B cell (primary cell): ENCODE results near the gene CXorf65. TPM values are rescaled to one million over a fixed set of nuclear protein-coding genes. Genes with fewer than 3 reads are reported as not detected.

Source experiments
- ATAC-seq: fragments of 200-7000 bp; cut with Tn5 transposase; one replicate; pipeline ENCODE4 v1.10.0; 2021; ENCODE audit warnings: low read depth, mild to moderate bottlenecking, moderate number of reproducible peaks, moderate library complexity
- CTCF ChIA-PET: fragments of 350-600 bp; sonication (Branson Sonifier 250); formaldehyde crosslinking; loops from one replicate; lab custom pipeline; 2021; ENCODE audit warnings: antibody characterized with exemption, inconsistent platforms; lab: Charles Lee
- POLR2A ChIA-PET: fragments of 350-600 bp; sonication (Branson Sonifier 250); formaldehyde crosslinking; loops from one replicate; lab custom pipeline; 2021; ENCODE audit warnings: antibody characterized with exemption; lab: Charles Lee
- DNase-seq: peaks from one replicate; pipeline ENCODE4 v3.0.0; 2013
- H2AFZ ChIP-seq: 2 replicates; pipeline ENCODE4 v1.6.1; 2012; ENCODE audit warnings: mild to moderate bottlenecking, low read depth, low read length; ENCODE audit not compliant: insufficient read depth, poor library complexity, severe bottlenecking
- H3K27ac ChIP-seq, 2 donors: 1 replicate in 1 of 2; 2 replicates in 1 of 2; pipeline ENCODE4 v1.5.1; 2012 to 2013; ENCODE audit warnings: low read length in 2 of 2, mild to moderate bottlenecking in 2 of 2, moderate library complexity in 1 of 2
- H3K27me3 ChIP-seq, 4 experiments: fragments of 200-600 bp in 1 of 4; sonication (generic) in 1 of 4; replicated peaks in 1 of 4; 1 replicate in 2 of 4; 2 replicates in 2 of 4; pipeline versions ENCODE4 v1.6.1 to v1.7.0; 2013 to 2016; ENCODE audit warnings: low read length in 3 of 4, mild to moderate bottlenecking in 2 of 4, mixed read lengths in 1 of 4, moderate library complexity in 1 of 4; ENCODE audit not compliant: insufficient read depth in 4 of 4, control insufficient read depth in 3 of 4; ENCODE audit errors: control extremely low read depth in 1 of 4
- H3K36me3 ChIP-seq, 2 experiments: replicated peaks in 1 of 2; 1 replicate in 1 of 2; 2 replicates in 1 of 2; pipeline versions ENCODE4 v1.6.1 to v1.7.1; 2013; ENCODE audit warnings: low read length in 1 of 2; ENCODE audit not compliant: insufficient read depth in 2 of 2, control insufficient read depth in 1 of 2; ENCODE audit errors: control extremely low read depth in 1 of 2, extremely low read depth in 1 of 2
- H3K4me1 ChIP-seq, 2 donors: fragments of 200-600 bp in 1 of 2; sonication (generic) in 1 of 2; 1 replicate in 1 of 2; 2 replicates in 1 of 2; pipeline versions ENCODE4 v1.5.1 to v1.6.1; 2013 to 2017; ENCODE audit warnings: low read length in 2 of 2; ENCODE audit not compliant: control insufficient read depth in 2 of 2, insufficient read depth in 2 of 2
- H3K4me2 ChIP-seq: replicated peaks from 2 replicates; pipeline ENCODE3; 2012; ENCODE audit warnings: mild to moderate bottlenecking, low read depth, low read length; ENCODE audit not compliant: poor library complexity, severe bottlenecking
- H3K4me3 ChIP-seq, 5 experiments: fragments of 200-600 bp in 1 of 5; sonication (generic) in 1 of 5; 1 replicate in 3 of 5; 2 replicates in 2 of 5; pipeline versions ENCODE4 v1.5.1 to v1.7.0; 2011 to 2016; ENCODE audit warnings: low read length in 4 of 5, mild to moderate bottlenecking in 4 of 5, low read depth in 2 of 5, control low read depth in 1 of 5, moderate library complexity in 1 of 5; ENCODE audit not compliant: insufficient read depth in 1 of 5; ENCODE audit errors: control extremely low read depth in 1 of 5, extremely low read depth in 1 of 5
- H3K79me2 ChIP-seq: fragments of 200-600 bp; sonication (generic); one replicate; pipeline ENCODE4 v1.6.0; 2016; ENCODE audit warnings: low read length; ENCODE audit not compliant: control insufficient read depth, insufficient read depth
- H3K9ac ChIP-seq: fragments of 200-600 bp; sonication (generic); 2 replicates; pipeline ENCODE4 v1.6.1; 2017; ENCODE audit warnings: mild to moderate bottlenecking, low read length, moderate library complexity
- H3K9me3 ChIP-seq, 3 donors: one replicate each; pipeline versions ENCODE4 v1.6.1 to v1.7.1; 2013; ENCODE audit warnings: low read length in 2 of 3; ENCODE audit not compliant: control insufficient read depth in 2 of 3, insufficient read depth in 1 of 3; ENCODE audit errors: control extremely low read depth in 1 of 3
- H4K20me1 ChIP-seq: 2 replicates; pipeline ENCODE4 v1.6.0; 2012; ENCODE audit warnings: mild to moderate bottlenecking, low read length; ENCODE audit not compliant: insufficient read depth, control insufficient read depth, poor library complexity, severe bottlenecking
- H3K27ac Mint-ChIP-seq: one replicate; pipeline ENCODE4 v1.8.0; 2021; ENCODE audit warnings: mixed read lengths
- H3K27me3 Mint-ChIP-seq: one replicate; pipeline ENCODE4 v1.8.0; 2021; ENCODE audit warnings: mixed read lengths
- H3K4me1 Mint-ChIP-seq: one replicate; pipeline ENCODE4 v1.8.0; 2021; ENCODE audit warnings: mixed read lengths
- H3K4me3 Mint-ChIP-seq: one replicate; pipeline ENCODE4 v1.8.0; 2021; ENCODE audit warnings: mixed read lengths
- H3K9me3 Mint-ChIP-seq: one replicate; pipeline ENCODE4 v1.8.0; 2022; ENCODE audit warnings: mixed read lengths; ENCODE audit not compliant: insufficient read depth
- CTCF ChIP-seq: fragments of 200-600 bp; IDR thresholded peaks from one replicate; pipeline ENCODE4 v1.8.0; 2022; ENCODE audit warnings: antibody characterized with exemption, mild to moderate bottlenecking
- EZH2 ChIP-seq: IDR thresholded peaks from 2 replicates; pipeline ENCODE4 v1.6.1; 2012; ENCODE audit warnings: borderline replicate concordance, low read depth, mild to moderate bottlenecking, moderate library complexity, low read length; ENCODE audit not compliant: insufficient read depth, poor library complexity, severe bottlenecking
- WGBS: methylation state at CpG from one replicate; pipeline ENCODE4 v1.1.5; 2013; ENCODE audit warnings: missing lambda C conversion rate; ENCODE audit not compliant: insufficient coverage; 5-methylcytosine and 5-hydroxymethylcytosine counted together
- intact Hi-C: fragments of 100-400 bp; cut with micrococcal nuclease; formaldehyde crosslinking; loops from one replicate; pipeline ENCODE4 v1.10.0; 2022
- polyA minus RNA-seq: library from RNA; depleted of rRNA, polyadenylated mRNA; stranded (reverse); fragments of >200 nt; gene quantifications from 2 replicates; pipeline ENCODE4 v1.2.3, GENCODE V29; 2012
- polyA plus RNA-seq: library from polyadenylated mRNA; depleted of rRNA; stranded (reverse); fragments of >200 nt; gene quantifications from 2 replicates; pipeline ENCODE4 v1.2.3, GENCODE V29; 2012
- total RNA-seq, 2 donors: library from RNA; stranded (reverse); fragments of 120-200 nt in 1 of 2; gene quantifications; 1 replicate in 1 of 2; 2 replicates in 1 of 2; pipeline versions ENCODE4 v1.2.3 to v1.2.4, GENCODE V29; 2013 to 2022

CXorf65 gene
- total RNA-seq: 25.6 and 30.2 TPM in 2 replicates
- 8.1 TPM for total RNA-seq (2013)
- 24.8 and 49.6 TPM in 2 replicates for polyA plus RNA-seq
- 10.3 and 15.7 TPM in 2 replicates for polyA minus RNA-seq

GRCh38 chrX:71106427-71106826, at the start of gene CXorf65:
Gene CXorf65, minus strand, starts transcription at chrX:71106740. Its CDS starts 184 bp downstream, at chrX:71106556.
- Histone ChIP-seq H4K20me1 (no peaks in the 10 kb centered on the region), H3K36me3 (peaks cover 0 to 33% of the 10 kb centered on the region in 2 experiments), H3K4me3 (no peak within 1 kb of the TSS), H3K4me1 (peaks cover 68 to 79% of the 10 kb centered on the region in 2 donors), H3K27ac (peak within 1 kb of the TSS; percentile 18 to 98), H3K9ac (no peak within 1 kb of the TSS), H3K9me3 (no peaks in the 10 kb centered on the region), H2AFZ (no peak within 1 kb of the TSS), H3K79me2 (peaks cover 31% of the 10 kb centered on the region), H3K27me3 (no peaks in the 10 kb centered on the region), H3K4me2 (peak within 1 kb of the TSS; percentile 85)
- H3K9me3 Mint-ChIP-seq: no peaks in the 10 kb centered on the region
- H3K27me3 Mint-ChIP-seq: no peaks in the 10 kb centered on the region
- peak within 1 kb of the TSS; percentile 66 for H3K4me3 Mint-ChIP-seq
- ATAC-seq: no peak
- intact Hi-C loops: no loop called here
- ChIA-PET POLR2A (interaction anchor here (0.7 to 1.7 kb wide), 2 partner anchors 12 to 318 kb away, joined by 5 to 7 read pairs; partner anchors contain the start of gene MED12), CTCF (no interaction called here)
- H3K4me1 Mint-ChIP-seq: peaks cover 81% of the 10 kb centered on the region
- no CpG with 5 or more reads among the region's 1 CpG for WGBS
- TF ChIP-seq CTCF (no peak), EZH2 (no peak)
- peak within 1 kb of the TSS; percentile 83 for H3K27ac Mint-ChIP-seq
- no peak for DNase-seq

- no peak overlapping the region for H3K4me2 ChIP-seq
- Mint-ChIP-seq H3K27me3 (no peaks in the 10 kb centered on the region), H3K27ac (peak overlapping the region; percentile 61), H3K4me1 (peaks cover 14% of the 10 kb centered on the region), H3K9me3 (no peaks in the 10 kb centered on the region), H3K4me3 (no peak overlapping the region)
- peaks cover 0 to 6% of the 10 kb centered on the region in 2 donors for H3K4me1 ChIP-seq
- DNase-seq (no peak), ATAC-seq (no peak)
- H4K20me1 ChIP-seq: no peaks in the 10 kb centered on the region
- H3K9ac ChIP-seq: no peak overlapping the region
- no peak overlapping the region for H2AFZ ChIP-seq
- 25% methylated on average over 2 of the region's 3 CpGs for WGBS
- no peaks in the 10 kb centered on the region for H3K36me3 ChIP-seq
- intact Hi-C loops: no loop called here
- no peak overlapping the region for H3K27ac ChIP-seq
- H3K9me3 ChIP-seq: no peaks in the 10 kb centered on the region
- H3K79me2 ChIP-seq: peaks cover 8% of the 10 kb centered on the region
- no peak overlapping the region for H3K4me3 ChIP-seq
- POLR2A ChIA-PET: no interaction called here
- CTCF ChIA-PET: no interaction called here
- TF ChIP-seq CTCF: no peak
- TF ChIP-seq EZH2: no peak
- no peaks in the 10 kb centered on the region for H3K27me3 ChIP-seq
Observed at GRCh38 chrX:71154641-71155040, 48.1 kb upstream of the CXorf65 start.
